Prostate gland (tissue), 2 donors: ENCODE data around the gene MUC21.

Experiments
- CTCF ChIP-seq, 4 experiments: fragments of 200-600 bp in 2 of 4; fragments of 450-650 bp in 2 of 4; sonication (generic) in 2 of 4; IDR thresholded peaks; 1 replicate in 3 of 4; 2 replicates in 1 of 4; pipeline ENCODE4 v1.5.1; 2016 to 2019; ENCODE audit warnings: antibody characterized with exemption in 4 of 4, mild to moderate bottlenecking in 2 of 4, moderate library complexity in 2 of 4
- POLR2A ChIP-seq: fragments of 450-650 bp; IDR thresholded peaks from one replicate; pipeline ENCODE4 v1.6.1; 2016; ENCODE audit warnings: antibody characterized with exemption, mild to moderate bottlenecking
- POLR2AphosphoS5 ChIP-seq: sonication (generic); formaldehyde crosslinking; IDR thresholded peaks from one replicate; pipeline ENCODE4 v1.6.1; 2017; ENCODE audit warnings: antibody characterized with exemption

- TF ChIP-seq CTCF (IDR thresholded peaks at IDR 0.05) (no peak), POLR2A (no peak), POLR2AphosphoS5 (no peak)
Observed at GRCh38 chr6:30987304-30987703, 3.8 kb downstream of the MUC21 start.
